BE2C (cell line): ENCODE results near the gene CIB1.
A peak's percentile ranks its signal among the peaks of the same experiment; 100 is the strongest.

Experiments
- DNase-seq: peaks from one replicate; pipeline ENCODE4 v3.0.0-alpha.2; 2020
- H3K27me3 ChIP-seq: fragments of 250-450 bp; sonication (Bioruptor Pico); 2 replicates; pipeline ENCODE4 v1.5.1; 2020; ENCODE audit warnings: mild to moderate bottlenecking
- H3K36me3 ChIP-seq: fragments of 250-450 bp; sonication (Bioruptor Pico); 2 replicates; pipeline ENCODE4 v1.5.1; 2020; ENCODE audit warnings: mild to moderate bottlenecking
- H3K4me1 ChIP-seq: fragments of 250-450 bp; sonication (Bioruptor Pico); 2 replicates; pipeline ENCODE4 v1.5.1; 2020
- H3K4me3 ChIP-seq: 2 replicates; pipeline ENCODE4 v1.5.1; 2011; ENCODE audit warnings: low read depth, low read length
- H3K9me3 ChIP-seq: fragments of 250-450 bp; sonication (Bioruptor Pico); 2 replicates; pipeline ENCODE4 v1.5.1; 2020
- CTCF ChIP-seq: IDR thresholded peaks from 2 replicates; pipeline ENCODE4 v1.5.1; 2012; ENCODE audit warnings: mild to moderate bottlenecking, low read depth, low read length

Gene CIB1

GRCh38 chr15:90222547-90222946 is 11.2 kb downstream of the CIB1 start:
- Histone ChIP-seq H3K9me3 (no peaks in the 10 kb centered on the region), H3K36me3 (peaks cover 14% of the 10 kb centered on the region), H3K4me1 (peaks cover 11% of the 10 kb centered on the region), H3K27me3 (no peaks in the 10 kb centered on the region), H3K4me3 (no peak overlapping the region)
- DNase-seq = no peak
- no peak for TF ChIP-seq CTCF

GRCh38 chr15:90221246-90221900 is 12.4 kb downstream of the CIB1 start:
- peak; percentile 96 for TF ChIP-seq CTCF
- peak; percentile 89 for DNase-seq
- Histone ChIP-seq H3K36me3 (peaks cover 9% of the 10 kb centered on the region), H3K4me1 (peaks cover 11% of the 10 kb centered on the region), H3K4me3 (no peak overlapping the region), H3K9me3 (no peaks in the 10 kb centered on the region), H3K27me3 (no peaks in the 10 kb centered on the region)

- Histone ChIP-seq H3K27me3 (no peaks in the 10 kb centered on the region), H3K36me3 (no peaks in the 10 kb centered on the region; the same call in 1 of the 2 replicates), H3K4me3 (no peak overlapping the region), H3K4me1 (peaks cover 11% of the 10 kb centered on the region), H3K9me3 (no peaks in the 10 kb centered on the region)
- TF ChIP-seq CTCF = peak; percentile 85
- peak; percentile 79 for DNase-seq
Measured at GRCh38 chr15:90219421-90220141, 14.2 kb downstream of the CIB1 start.

- Histone ChIP-seq H3K4me1 (peaks cover 18% of the 10 kb centered on the region), H3K36me3 (no peaks in the 10 kb centered on the region), H3K4me3 (no peak overlapping the region), H3K9me3 (no peaks in the 10 kb centered on the region), H3K27me3 (no peaks in the 10 kb centered on the region)
- no peak for DNase-seq
- TF ChIP-seq CTCF = no peak
Measured at GRCh38 chr15:90217671-90218394, 15.9 kb downstream of the CIB1 start.

GRCh38 chr15:90214553-90215196 is 19.1 kb downstream of the CIB1 start:
- no peak for DNase-seq
- TF ChIP-seq CTCF = peak; percentile 50
- Histone ChIP-seq H3K27me3 (no peaks in the 10 kb centered on the region), H3K4me3 (no peak overlapping the region), H3K36me3 (no peaks in the 10 kb centered on the region), H3K9me3 (no peaks in the 10 kb centered on the region), H3K4me1 (peaks cover 28% of the 10 kb centered on the region)
